ENCODE measurements around the gene GPT2. TPM values are rescaled to one million over a fixed set of nuclear protein-coding genes. Genes with fewer than 3 reads are reported as not detected.

GPT2 gene
- total RNA-seq, 3 donors from 2014 or later, result 9.2 to 20.8 (median 10.5) TPM

DNA sequence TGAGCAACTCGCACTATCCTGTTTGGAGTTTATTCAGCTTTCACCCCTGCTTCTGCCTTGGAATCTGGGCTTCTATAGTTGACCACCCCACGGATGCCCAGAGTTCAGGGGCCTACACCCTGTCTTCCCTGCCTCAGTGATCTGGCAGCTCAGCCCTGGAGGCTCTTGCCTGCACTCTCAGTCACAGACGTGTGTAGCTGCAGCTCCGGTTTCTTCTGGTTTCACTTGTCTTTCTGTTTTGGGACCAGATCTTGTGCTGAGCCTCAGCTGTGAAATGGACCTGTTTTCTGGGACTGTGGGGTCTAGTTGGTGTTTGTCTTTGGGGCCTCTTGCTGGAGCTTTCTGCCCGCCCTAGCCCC lies 5.8 kb downstream of the GPT2 start:
- TF ChIP-seq, protein P1, sequence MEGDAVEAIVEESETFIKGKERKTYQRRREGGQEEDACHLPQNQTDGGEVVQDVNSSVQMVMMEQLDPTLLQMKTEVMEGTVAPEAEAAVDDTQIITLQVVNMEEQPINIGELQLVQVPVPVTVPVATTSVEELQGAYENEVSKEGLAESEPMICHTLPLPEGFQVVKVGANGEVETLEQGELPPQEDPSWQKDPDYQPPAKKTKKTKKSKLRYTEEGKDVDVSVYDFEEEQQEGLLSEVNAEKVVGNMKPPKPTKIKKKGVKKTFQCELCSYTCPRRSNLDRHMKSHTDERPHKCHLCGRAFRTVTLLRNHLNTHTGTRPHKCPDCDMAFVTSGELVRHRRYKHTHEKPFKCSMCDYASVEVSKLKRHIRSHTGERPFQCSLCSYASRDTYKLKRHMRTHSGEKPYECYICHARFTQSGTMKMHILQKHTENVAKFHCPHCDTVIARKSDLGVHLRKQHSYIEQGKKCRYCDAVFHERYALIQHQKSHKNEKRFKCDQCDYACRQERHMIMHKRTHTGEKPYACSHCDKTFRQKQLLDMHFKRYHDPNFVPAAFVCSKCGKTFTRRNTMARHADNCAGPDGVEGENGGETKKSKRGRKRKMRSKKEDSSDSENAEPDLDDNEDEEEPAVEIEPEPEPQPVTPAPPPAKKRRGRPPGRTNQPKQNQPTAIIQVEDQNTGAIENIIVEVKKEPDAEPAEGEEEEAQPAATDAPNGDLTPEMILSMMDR (IDR thresholded peaks at IDR 0.05), result no peak
- ATAC-seq (no peak), DNase-seq (no peak)
- intact Hi-C loops (cut with DNase I, micrococcal nuclease), result no loop called here
- H3K4me3 ChIP-seq, result no peak overlapping the region
- no peaks in the 10 kb centered on the region for H3K9me3 ChIP-seq
- H3K4me1 ChIP-seq (ENCODE audit: low read depth), result no peaks in the 10 kb centered on the region
- H3K36me3 ChIP-seq (ENCODE audit: low read depth), result no peaks in the 10 kb centered on the region

DNA sequence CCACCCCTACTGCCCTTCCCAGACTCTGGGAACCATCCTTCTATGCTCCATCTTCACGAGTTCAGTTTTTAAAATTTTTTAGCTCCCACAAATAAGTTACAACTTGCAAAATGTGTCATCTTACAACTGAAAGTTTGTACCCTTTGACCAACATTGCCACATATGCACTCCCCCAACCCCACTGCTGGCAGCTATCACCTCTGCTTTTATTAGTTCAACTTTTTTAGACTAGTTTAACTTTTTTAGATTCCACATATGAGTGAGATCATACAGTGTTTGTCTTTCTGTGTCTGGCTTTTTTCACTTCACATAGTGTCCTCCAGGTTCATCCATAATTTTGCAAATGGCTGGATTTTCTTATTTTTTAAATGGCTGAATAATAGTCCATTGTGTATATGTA lies 7.7 kb downstream of the GPT2 start:
- no peaks in the 10 kb centered on the region for H3K9me3 ChIP-seq
- ATAC-seq (no peak), DNase-seq (no peak)
- no peaks in the 10 kb centered on the region for H3K36me3 ChIP-seq (ENCODE audit: low read depth)
- intact Hi-C loops (cut with DNase I, micrococcal nuclease), result no loop called here
- no peaks in the 10 kb centered on the region for H3K4me1 ChIP-seq (ENCODE audit: low read depth)
- TF ChIP-seq, protein P1 (IDR thresholded peaks at IDR 0.05), result no peak
- H3K4me3 ChIP-seq, result no peak overlapping the region

DNA sequence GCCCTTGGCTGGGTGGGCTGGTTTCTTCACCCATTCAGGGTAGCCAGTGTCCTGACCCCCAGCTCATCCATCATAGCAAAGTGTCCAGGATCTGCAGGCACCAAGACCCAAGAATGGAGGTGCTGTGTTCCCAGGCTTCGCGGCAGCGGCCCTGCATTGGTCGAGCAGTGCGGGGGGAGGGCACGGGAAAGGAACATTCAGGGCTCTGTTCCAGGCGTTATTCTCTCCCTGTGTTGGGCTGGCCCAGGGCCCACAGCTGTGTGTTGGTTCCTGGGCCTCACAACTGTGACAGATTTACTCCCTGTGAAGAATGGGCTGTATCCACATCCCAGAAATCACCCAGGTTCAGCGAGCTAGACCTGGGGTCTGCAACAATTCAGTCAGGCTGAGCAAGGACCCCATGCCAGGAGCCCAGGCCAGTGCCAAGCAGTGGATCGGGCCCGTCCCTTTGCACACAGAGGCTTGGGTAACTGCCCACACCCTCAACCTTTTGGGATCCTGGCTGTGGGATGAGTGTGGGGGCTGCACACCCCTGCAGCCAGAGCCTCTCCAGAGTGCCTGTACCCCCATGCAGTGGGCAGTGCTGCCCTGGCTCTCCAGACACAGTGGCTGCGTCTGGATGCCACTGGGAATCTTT lies 10.0 kb downstream of the GPT2 start:
- Histone ChIP-seq H3K4me3 (no peak overlapping the region), H3K4me1 (ENCODE audit: low read depth) (no peaks in the 10 kb centered on the region), H3K9me3 (no peaks in the 10 kb centered on the region), H3K36me3 (ENCODE audit: low read depth) (no peaks in the 10 kb centered on the region)
- no peak for ATAC-seq
- intact Hi-C loops (cut with DNase I, micrococcal nuclease), result no loop called here
- DNase-seq, result no peak
- TF ChIP-seq, protein P1 (IDR thresholded peaks at IDR 0.05), result no peak

DNA sequence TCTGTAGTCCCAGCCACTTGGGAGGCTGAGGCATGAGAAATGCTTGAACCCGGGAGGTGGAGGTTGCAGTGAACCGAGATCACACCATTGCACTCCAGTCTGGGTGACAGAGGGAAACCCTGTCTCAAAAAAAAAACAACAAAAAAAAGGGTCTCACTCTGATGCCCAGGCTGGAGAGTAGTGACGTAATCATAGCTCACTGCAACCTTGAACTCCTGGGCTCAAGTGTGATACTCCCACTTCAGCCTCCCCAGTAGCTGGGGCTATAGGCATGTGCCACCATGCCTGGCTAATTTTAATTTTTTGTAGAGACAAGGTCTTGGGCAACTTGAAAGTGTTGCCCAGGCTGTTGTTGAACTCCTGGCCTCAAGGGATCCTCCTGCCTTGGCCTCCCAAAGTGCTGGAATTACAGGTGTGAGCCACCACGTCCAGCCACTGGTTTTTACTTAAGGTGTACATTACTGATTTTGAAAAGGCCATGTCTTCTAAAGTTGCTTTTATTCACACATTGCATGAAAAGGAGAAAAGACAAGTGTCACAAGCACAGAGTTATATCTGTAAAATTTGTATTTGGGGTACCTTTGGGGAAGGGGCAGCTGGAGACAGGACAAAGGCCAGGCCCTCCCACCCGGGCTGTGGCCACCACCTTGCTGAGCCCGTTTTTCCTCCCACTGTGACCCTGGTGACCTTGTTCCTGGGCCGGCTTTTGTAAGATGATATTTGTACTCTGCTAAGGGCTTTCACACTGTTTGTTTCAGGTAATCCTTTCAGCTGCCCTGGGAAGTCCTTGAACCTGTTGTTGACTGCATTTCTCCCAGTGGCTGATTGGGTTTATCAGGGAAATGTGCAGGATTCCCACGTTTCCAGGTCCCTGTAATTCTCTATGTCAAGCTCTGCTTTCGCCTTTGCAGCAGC lies 11.5 kb downstream of the GPT2 start:
- TF ChIP-seq, protein P1 (IDR thresholded peaks at IDR 0.05), result no peak
- no peaks in the 10 kb centered on the region for H3K36me3 ChIP-seq (ENCODE audit: low read depth)
- H3K4me1 ChIP-seq (ENCODE audit: low read depth), result no peaks in the 10 kb centered on the region
- no peak overlapping the region for H3K4me3 ChIP-seq
- ATAC-seq (no peak), DNase-seq (no peak)
- intact Hi-C loops (cut with DNase I, micrococcal nuclease), result no loop called here
- H3K9me3 ChIP-seq, result no peaks in the 10 kb centered on the region

DNA sequence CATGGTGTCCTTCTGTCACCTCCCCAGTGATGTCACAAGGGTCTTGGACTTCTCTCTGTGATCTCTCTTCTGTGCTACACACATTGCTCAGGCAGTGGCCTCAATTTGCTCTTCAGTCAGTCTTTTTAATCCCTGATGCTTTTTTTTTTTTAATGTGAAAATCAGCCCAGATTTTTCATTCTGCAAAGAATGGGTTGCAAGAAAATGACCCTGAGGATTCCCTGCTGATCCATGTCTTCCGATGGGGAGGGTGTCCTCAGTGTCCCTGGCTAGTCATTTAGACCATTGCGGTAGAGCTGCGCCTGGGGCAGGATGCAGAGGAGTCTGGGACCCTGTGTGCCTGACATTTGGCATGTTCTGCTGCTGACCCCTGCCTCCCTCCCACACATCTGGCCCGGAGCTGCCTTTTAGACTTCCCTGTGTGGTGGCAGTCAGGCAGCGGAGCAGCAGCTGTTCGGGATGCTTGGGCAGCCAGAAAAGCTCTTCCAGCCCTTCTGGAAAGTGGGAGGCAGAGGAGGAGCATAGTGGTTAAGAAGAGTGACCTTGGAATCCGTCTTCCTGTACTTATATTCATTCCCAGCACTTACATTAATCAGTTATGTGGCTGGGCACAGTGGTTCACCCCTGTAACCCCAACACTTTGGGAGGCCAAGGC lies 12.3 kb downstream of the GPT2 start:
- intact Hi-C loops (cut with DNase I, micrococcal nuclease), result no loop called here
- no peak overlapping the region for H3K4me3 ChIP-seq
- TF ChIP-seq, protein P1 (IDR thresholded peaks at IDR 0.05), result no peak
- no peaks in the 10 kb centered on the region for H3K36me3 ChIP-seq (ENCODE audit: low read depth)
- ATAC-seq, result no peak
- DNase-seq, result no peak
- H3K4me1 ChIP-seq (ENCODE audit: low read depth), result no peaks in the 10 kb centered on the region
- no peaks in the 10 kb centered on the region for H3K9me3 ChIP-seq
